Loucy (cell line): Measurements from ENCODE around the gene TTC8.

Experiments used
- H2AFZ ChIP-seq: fragments of 200-600 bp; sonication (generic); 2 replicates; pipeline ENCODE4 v1.6.0; 2016; ENCODE audit warnings: antibody characterized with exemption, mild to moderate bottlenecking, low read length, moderate library complexity
- H3F3A ChIP-seq: fragments of 200-600 bp; 2 replicates; pipeline ENCODE4 v1.6.0; 2016; ENCODE audit warnings: antibody characterized with exemption, low read depth, mild to moderate bottlenecking
- H3K27me3 ChIP-seq: fragments of 200-600 bp; sonication (generic); 2 replicates; pipeline ENCODE4 v1.6.1; 2014; ENCODE audit warnings: low read length, mild to moderate bottlenecking; ENCODE audit not compliant: insufficient read depth, poor library complexity, severe bottlenecking
- H3K36me3 ChIP-seq: fragments of 200-600 bp; sonication (generic); 2 replicates; pipeline ENCODE4 v1.6.1; 2016; ENCODE audit warnings: low read length; ENCODE audit not compliant: insufficient read depth
- H3K4me1 ChIP-seq: fragments of 200-600 bp; sonication (generic); 2 replicates; pipeline ENCODE4 v1.5.1; 2014; ENCODE audit warnings: low read length, mild to moderate bottlenecking; ENCODE audit not compliant: insufficient read depth, poor library complexity, severe bottlenecking
- H3K4me2 ChIP-seq: fragments of 200-600 bp; sonication (generic); 2 replicates; pipeline ENCODE4 v1.6.0; 2014; ENCODE audit warnings: antibody characterized with exemption, low read length, low read depth, mild to moderate bottlenecking; ENCODE audit not compliant: poor library complexity, severe bottlenecking
- H3K4me3 ChIP-seq: fragments of 200-600 bp; sonication (generic); 2 replicates; pipeline ENCODE4 v1.5.1; 2014; ENCODE audit warnings: low read length, mild to moderate bottlenecking, mixed read lengths; ENCODE audit not compliant: poor library complexity, severe bottlenecking
- H3K79me2 ChIP-seq: fragments of 200-600 bp; sonication (generic); 2 replicates; pipeline ENCODE4 v1.6.1; 2014; ENCODE audit warnings: low read length; ENCODE audit not compliant: insufficient read depth
- H3K9ac ChIP-seq: fragments of 200-600 bp; sonication (generic); 2 replicates; pipeline ENCODE4 v1.6.0; 2014; ENCODE audit warnings: mild to moderate bottlenecking, low read depth, low read length, moderate library complexity; ENCODE audit not compliant: poor library complexity, severe bottlenecking
- H3K9me2 ChIP-seq: fragments of 200-600 bp; sonication (generic); replicated peaks from 2 replicates; pipeline ENCODE4 v1.6.1; 2016; ENCODE audit warnings: low read depth, low read length, mixed read lengths
- H3K9me3 ChIP-seq: fragments of 200-600 bp; sonication (generic); 2 replicates; pipeline ENCODE4 v1.6.1; 2014; ENCODE audit warnings: mild to moderate bottlenecking, antibody characterized with exemption, low read length, low read depth; ENCODE audit not compliant: insufficient read depth
- H4K20me1 ChIP-seq: fragments of 200-600 bp; sonication (generic); 2 replicates; pipeline ENCODE4 v1.6.0; 2014; ENCODE audit warnings: antibody characterized with exemption, low read length, mild to moderate bottlenecking; ENCODE audit not compliant: insufficient read depth, poor library complexity, severe bottlenecking
- CTCF ChIP-seq: fragments of 200-600 bp; sonication (generic); conservative IDR thresholded peaks from 2 replicates; pipeline ENCODE4 v1.5.1; 2014; ENCODE audit warnings: mild to moderate bottlenecking, antibody characterized with exemption, low read length
- EZH2phosphoT487 ChIP-seq: fragments of 200-600 bp; IDR thresholded peaks from 2 replicates; pipeline ENCODE4 v1.6.1; 2018; ENCODE audit warnings: antibody characterized with exemption, mild to moderate bottlenecking, moderate library complexity, borderline replicate concordance

Gene TTC8

GRCh38 chr14:88914956-88915355 lies 90.5 kb downstream of the TTC8 start:
- no peak for TF ChIP-seq CTCF
- TF ChIP-seq EZH2phosphoT487: no peak
- peaks cover 3% of the 10 kb centered on the region; the same call in 1 of the 2 replicates for H3K9me3 ChIP-seq
- H2AFZ ChIP-seq: no peak overlapping the region
- H3K4me1 ChIP-seq: no peaks in the 10 kb centered on the region
- no peaks in the 10 kb centered on the region for H3K9me2 ChIP-seq
- no peaks in the 10 kb centered on the region for H3K79me2 ChIP-seq
- no peak overlapping the region for H3K4me2 ChIP-seq
- no peak overlapping the region for H3K4me3 ChIP-seq
- no peaks in the 10 kb centered on the region for H3K27me3 ChIP-seq
- no peaks in the 10 kb centered on the region for H3K36me3 ChIP-seq
- no peaks in the 10 kb centered on the region for H3F3A ChIP-seq
- no peak overlapping the region for H3K9ac ChIP-seq
- H4K20me1 ChIP-seq: no peaks in the 10 kb centered on the region

GRCh38 chr14:88919502-88919901 lies 95.1 kb downstream of the TTC8 start:
- Histone ChIP-seq H3K4me1 (no peaks in the 10 kb centered on the region), H3F3A (no peaks in the 10 kb centered on the region), H3K79me2 (no peaks in the 10 kb centered on the region), H3K9me2 (no peaks in the 10 kb centered on the region), H3K9me3 (no peaks in the 10 kb centered on the region), H3K27me3 (no peaks in the 10 kb centered on the region), H3K36me3 (no peaks in the 10 kb centered on the region), H3K9ac (no peak overlapping the region), H3K4me3 (no peak overlapping the region), H3K4me2 (no peak overlapping the region), H2AFZ (no peak overlapping the region), H4K20me1 (no peaks in the 10 kb centered on the region)
- TF ChIP-seq EZH2phosphoT487 (no peak), CTCF (no peak)
